Stomach smooth muscle (tissue), 2 donors: Measurements from ENCODE around the gene AGAP1.

Source experiments
- H3K27ac ChIP-seq: one replicate; pipeline ENCODE4 v1.7.0; 2013; ENCODE audit warnings: mild to moderate bottlenecking, low read length, inconsistent platforms
- H3K27me3 ChIP-seq, 2 donors: one replicate each; pipeline ENCODE4 v1.7.0; 2013; ENCODE audit warnings: low read length in 2 of 2; ENCODE audit not compliant: insufficient read depth in 2 of 2, control insufficient read depth in 1 of 2
- H3K36me3 ChIP-seq, 2 donors: one replicate each; pipeline ENCODE4 v1.7.0; 2013; ENCODE audit warnings: low read length in 2 of 2; ENCODE audit not compliant: control insufficient read depth in 2 of 2, insufficient read depth in 2 of 2
- H3K4me1 ChIP-seq: one replicate; pipeline ENCODE4 v1.7.0; 2013; ENCODE audit warnings: low read length; ENCODE audit not compliant: control insufficient read depth, insufficient read depth
- H3K4me3 ChIP-seq, 2 donors: one replicate each; pipeline ENCODE4 v1.7.0; 2013; ENCODE audit warnings: low read length in 2 of 2
- H3K9ac ChIP-seq, 2 donors: one replicate each; pipeline ENCODE4 v1.7.0; 2013; ENCODE audit warnings: low read length in 2 of 2, mild to moderate bottlenecking in 1 of 2
- H3K9me3 ChIP-seq, 2 donors: one replicate each; pipeline ENCODE4 v1.7.0; 2013; ENCODE audit warnings: low read length in 2 of 2; ENCODE audit not compliant: control insufficient read depth in 2 of 2
- donor health status: healthy.
- donor health status: Pancreatic carcinoma.

The AGAP1 gene

DNA sequence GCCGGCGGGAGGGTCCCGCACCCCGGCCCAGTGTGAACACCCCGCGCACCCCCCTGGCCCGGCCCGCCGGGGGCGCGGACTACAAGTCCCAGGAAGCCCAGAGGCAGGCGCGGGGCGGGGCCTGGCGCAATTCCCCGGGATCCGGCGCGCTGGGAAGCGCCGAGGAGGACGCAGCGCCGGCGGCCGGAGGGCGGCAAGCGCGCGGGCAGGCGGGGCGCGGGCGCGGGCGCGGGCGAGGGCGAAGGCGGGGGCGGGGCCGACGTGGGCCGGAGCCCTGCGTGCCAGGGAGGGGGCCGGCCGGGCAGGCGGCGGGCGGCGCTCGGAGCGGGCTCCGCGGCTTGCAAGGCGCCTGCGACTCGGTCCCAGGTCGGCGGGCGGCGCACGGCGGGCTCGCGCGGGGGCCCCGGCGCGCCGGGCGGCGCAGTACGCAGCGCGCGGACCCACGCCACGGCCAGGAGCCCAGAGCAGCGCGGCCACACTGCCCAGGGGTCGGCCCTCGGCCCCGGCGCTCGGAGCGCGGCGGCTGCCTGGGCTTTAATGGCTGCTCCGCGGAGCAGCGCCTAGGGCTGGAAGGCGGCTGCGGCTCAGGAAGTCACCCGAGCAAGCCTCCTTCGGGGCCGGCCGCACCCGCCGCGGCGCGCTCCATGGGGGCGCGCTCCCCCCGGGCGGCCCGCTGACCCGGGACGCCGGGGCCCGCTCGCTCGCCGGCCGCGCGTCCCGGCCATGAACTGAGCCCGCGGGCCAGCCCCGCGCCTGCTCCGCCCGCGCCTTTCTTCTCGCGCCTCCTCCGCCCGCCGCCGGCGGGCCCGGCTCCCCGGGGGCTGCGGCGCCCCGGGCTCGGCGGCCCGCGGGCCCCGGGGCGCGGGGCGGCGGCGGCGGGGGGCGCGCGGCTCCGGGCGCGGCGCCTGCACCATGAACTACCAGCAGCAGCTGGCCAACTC is at the start of gene AGAP1:
Gene AGAP1, plus strand, starts transcription at position 269 of the 941 bp plus-strand sequence.
- peak within 1 kb of the TSS; percentile 80 to 87 for H3K4me3 ChIP-seq
- H3K9me3 ChIP-seq: peaks cover 2 to 7% of the 10 kb centered on the region in 2 donors
- peak within 1 kb of the TSS; percentile 69 to 75 for H3K9ac ChIP-seq
- peak within 1 kb of the TSS; percentile 31 for H3K27ac ChIP-seq
- H3K36me3 ChIP-seq: no peaks in the 10 kb centered on the region
- H3K4me1 ChIP-seq: peaks cover 34% of the 10 kb centered on the region
- no peaks in the 10 kb centered on the region for H3K27me3 ChIP-seq

DNA sequence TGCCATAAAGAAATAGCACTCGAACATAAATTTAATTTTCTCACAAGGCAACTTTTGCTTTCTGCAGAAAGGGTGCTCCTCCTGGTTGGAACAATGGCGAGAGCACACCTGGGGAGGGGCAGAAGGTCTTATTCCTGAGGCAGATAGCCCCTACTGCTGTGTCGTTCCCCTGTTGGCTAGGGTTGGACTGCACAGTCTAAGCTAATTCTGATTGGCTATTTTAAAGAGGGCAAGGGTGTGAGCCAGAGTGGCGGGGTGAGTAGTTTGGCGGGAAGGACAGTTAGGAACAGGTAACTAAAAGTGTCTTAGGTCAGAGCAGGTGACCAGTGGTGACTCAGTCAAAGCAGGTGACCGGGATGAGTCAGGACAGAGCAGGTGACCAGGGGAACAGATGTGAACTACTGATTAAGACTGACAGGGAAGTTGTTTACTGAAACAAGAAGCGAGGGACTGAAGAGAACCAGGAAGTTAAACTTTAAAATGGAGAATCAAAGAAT is 49.7 kb upstream of the AGAP1 start:
- H3K4me1 ChIP-seq: peaks cover under 1% of the 10 kb centered on the region
- no peaks in the 10 kb centered on the region for H3K9me3 ChIP-seq
- H3K4me3 ChIP-seq: no peak overlapping the region
- H3K36me3 ChIP-seq: no peaks in the 10 kb centered on the region
- H3K27me3 ChIP-seq: no peaks in the 10 kb centered on the region
- H3K27ac ChIP-seq: no peak overlapping the region
- H3K9ac ChIP-seq: no peak overlapping the region

DNA sequence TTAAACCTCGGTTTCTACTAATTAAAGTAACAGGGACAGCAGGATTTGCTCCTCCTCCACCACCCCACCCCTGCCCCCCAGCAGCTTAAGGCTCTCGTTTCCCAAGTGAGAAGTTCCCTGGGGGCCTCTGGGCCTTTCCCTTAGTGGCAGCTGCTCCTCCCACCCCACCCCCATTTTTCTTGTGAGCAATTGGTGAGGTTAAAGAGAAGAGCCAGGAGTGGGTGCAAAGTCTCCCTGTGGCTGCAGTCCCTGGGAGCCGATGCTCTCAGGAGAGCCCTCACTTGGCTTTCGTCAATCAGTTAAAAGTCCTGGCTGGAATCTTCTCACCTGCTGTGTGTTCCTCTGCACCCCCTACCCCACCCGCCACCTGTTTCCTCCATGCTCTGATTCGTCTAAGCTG is 48.7 kb upstream of the AGAP1 start:
- Histone ChIP-seq H3K27me3 (no peaks in the 10 kb centered on the region), H3K9me3 (no peaks in the 10 kb centered on the region), H3K4me1 (no peaks in the 10 kb centered on the region), H3K36me3 (no peaks in the 10 kb centered on the region), H3K9ac (no peak overlapping the region), H3K27ac (no peak overlapping the region), H3K4me3 (no peak overlapping the region)

DNA sequence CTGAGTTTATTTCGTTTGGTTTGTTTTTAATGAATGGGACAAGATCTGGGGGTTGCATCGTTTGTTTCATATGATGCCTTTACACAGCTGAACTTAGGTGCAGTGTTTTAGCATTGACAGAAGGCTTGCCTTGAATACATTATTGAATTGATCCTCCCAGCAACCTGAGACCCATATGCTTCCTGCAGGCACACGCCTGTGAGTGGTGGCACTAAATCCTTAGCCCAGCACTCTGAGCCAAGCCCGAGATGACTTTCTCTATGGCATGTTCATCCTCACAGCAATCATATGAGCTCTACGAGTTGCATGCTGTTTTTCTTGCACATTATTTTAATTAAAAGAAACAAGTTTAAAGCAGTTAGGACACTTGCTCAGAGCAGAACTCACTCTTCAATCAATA is 47.8 kb upstream of the AGAP1 start:
- H3K9me3 ChIP-seq: no peaks in the 10 kb centered on the region
- no peak overlapping the region for H3K4me3 ChIP-seq
- H3K9ac ChIP-seq: no peak overlapping the region
- H3K27me3 ChIP-seq: peaks cover 0 to under 1% of the 10 kb centered on the region in 2 donors
- no peak overlapping the region for H3K27ac ChIP-seq
- H3K4me1 ChIP-seq: no peaks in the 10 kb centered on the region
- no peaks in the 10 kb centered on the region for H3K36me3 ChIP-seq

DNA sequence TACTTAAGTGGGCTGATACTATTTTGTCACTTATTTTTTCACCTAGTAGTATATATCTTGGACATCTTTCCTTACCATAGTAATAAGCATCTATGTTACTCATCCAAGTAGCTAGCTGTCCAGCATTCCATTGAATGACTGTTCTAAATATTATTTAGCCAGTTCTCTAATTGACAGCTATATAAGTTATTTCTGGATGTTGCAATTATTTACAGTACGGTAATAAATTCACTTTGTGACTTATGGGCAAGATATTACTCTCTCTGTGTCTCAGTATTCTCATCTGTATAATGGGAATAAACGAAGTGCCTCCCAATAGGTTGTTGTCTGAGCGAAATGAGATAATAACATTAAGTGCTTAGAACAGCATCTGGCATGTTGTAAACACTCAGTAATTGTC is 46.6 kb upstream of the AGAP1 start:
- H3K9ac ChIP-seq: no peak overlapping the region

DNA sequence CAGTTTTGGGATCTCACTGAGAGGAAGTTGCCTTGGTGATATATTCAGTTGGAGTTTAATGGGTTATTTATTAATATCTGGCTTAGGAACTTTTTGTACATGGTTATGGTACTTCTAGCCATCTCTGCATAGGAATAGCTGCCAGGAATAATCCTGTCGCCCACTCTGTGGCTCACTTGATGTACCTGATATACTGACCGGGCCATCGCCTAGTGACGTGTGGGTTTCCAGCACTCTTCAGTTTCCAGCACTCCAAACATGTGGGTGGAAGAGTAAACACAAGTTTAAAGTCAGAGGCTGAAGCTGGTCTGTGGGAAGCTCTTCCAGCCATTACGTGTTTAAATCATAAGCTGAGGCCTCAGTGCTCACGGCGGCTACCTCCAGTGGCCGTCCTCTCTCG is 44.3 kb upstream of the AGAP1 start:
- H3K4me1 ChIP-seq: no peaks in the 10 kb centered on the region
- peaks cover 0 to 5% of the 10 kb centered on the region in 2 donors for H3K27me3 ChIP-seq
- no peak overlapping the region for H3K27ac ChIP-seq
- H3K4me3 ChIP-seq: no peak overlapping the region
- no peaks in the 10 kb centered on the region for H3K9me3 ChIP-seq
- no peaks in the 10 kb centered on the region for H3K36me3 ChIP-seq
- H3K9ac ChIP-seq: no peak overlapping the region

More for the DNA sequence above, 46.6 kb upstream of the AGAP1 start:
- no peak overlapping the region for H3K4me3 ChIP-seq
- no peaks in the 10 kb centered on the region for H3K4me1 ChIP-seq
- no peaks in the 10 kb centered on the region for H3K9me3 ChIP-seq
- no peak overlapping the region for H3K27ac ChIP-seq
- no peaks in the 10 kb centered on the region for H3K36me3 ChIP-seq
- H3K27me3 ChIP-seq: peaks cover 0 to 2% of the 10 kb centered on the region in 2 donors

DNA sequence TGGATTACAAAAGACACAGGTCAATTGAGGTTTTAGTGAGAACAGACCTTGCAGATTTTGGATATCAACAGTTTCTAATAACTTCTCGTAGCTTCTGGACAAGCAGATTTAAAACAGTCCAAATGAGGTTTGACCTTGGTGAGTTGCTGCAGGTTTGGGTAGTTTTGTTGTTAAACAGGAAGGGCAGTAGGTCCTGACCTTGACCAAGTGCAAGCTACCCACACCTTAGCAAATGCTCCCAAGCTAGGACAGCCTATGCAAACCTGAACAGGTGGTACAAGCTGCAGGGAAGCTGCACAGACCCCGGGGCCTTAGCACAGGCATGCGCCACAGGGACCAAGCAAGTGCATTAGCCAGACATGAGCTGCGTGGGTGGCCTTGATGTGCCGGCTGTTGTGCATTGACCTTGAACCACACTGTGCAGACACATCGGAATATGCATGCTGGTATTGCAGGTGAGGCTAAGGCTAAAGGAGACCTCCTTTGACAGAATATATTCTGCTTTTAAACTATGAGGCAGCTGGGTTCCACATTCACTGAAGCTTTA is 40.2 kb upstream of the AGAP1 start:
- H3K27me3 ChIP-seq: peaks cover 0 to 5% of the 10 kb centered on the region in 2 donors
- no peaks in the 10 kb centered on the region for H3K9me3 ChIP-seq
- no peak overlapping the region for H3K9ac ChIP-seq
- no peak overlapping the region for H3K4me3 ChIP-seq
- no peaks in the 10 kb centered on the region for H3K4me1 ChIP-seq
- no peak overlapping the region for H3K27ac ChIP-seq
- no peaks in the 10 kb centered on the region for H3K36me3 ChIP-seq

DNA sequence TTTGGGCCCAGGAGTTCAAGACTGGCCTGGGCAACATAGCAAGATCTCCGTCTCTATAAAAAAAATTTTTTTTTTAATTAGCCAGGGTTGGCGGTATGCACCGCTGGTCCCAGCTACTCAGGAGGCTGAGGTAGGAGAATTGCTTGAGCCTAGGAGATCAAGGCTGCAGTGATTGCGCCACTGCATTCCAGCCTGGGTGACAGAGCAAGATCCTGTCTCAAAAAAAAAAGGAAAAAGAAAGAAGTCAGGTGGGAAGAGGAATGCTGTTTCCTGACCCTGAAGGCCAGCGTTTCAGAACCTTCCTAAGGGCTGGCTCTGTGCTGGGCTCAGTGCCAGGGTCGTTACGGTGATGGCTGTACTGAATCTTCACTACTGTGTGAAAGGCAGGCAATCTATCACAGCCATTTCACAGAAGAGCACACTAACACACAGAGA is 35.0 kb upstream of the AGAP1 start:
- Histone ChIP-seq H3K4me1 (no peaks in the 10 kb centered on the region), H3K4me3 (no peak overlapping the region), H3K9ac (no peak overlapping the region), H3K36me3 (no peaks in the 10 kb centered on the region), H3K9me3 (no peaks in the 10 kb centered on the region), H3K27ac (no peak overlapping the region), H3K27me3 (peaks cover 0 to under 1% of the 10 kb centered on the region in 2 donors)

DNA sequence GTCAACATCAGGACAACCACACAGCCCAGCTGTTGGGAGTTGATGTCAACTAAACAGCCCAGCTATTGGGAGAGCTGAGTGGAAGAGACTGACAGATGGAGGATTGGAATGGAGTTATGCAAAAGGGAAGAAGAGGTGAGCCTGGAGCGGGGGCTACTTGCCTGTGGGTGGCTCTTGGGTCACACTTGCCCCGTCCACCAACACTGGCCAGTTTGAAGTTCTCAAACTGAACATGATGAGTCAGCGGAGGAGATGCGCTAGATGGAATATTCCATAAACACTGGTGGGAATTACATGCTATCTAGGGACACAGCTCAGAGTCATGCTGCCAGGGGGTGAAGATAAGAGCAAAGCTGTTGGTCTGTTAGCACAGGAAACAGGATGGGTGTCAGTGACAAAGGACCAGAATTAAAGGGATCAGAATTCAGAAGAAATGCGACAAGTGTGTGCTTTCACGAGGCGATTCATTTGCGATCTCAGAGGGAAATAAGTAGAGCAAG is 33.2 kb upstream of the AGAP1 start:
- H3K9ac ChIP-seq: no peak overlapping the region
- H3K27me3 ChIP-seq: no peaks in the 10 kb centered on the region
- no peaks in the 10 kb centered on the region for H3K4me1 ChIP-seq
- H3K9me3 ChIP-seq: no peaks in the 10 kb centered on the region
- H3K27ac ChIP-seq: no peak overlapping the region
- no peak overlapping the region for H3K4me3 ChIP-seq
- no peaks in the 10 kb centered on the region for H3K36me3 ChIP-seq

DNA sequence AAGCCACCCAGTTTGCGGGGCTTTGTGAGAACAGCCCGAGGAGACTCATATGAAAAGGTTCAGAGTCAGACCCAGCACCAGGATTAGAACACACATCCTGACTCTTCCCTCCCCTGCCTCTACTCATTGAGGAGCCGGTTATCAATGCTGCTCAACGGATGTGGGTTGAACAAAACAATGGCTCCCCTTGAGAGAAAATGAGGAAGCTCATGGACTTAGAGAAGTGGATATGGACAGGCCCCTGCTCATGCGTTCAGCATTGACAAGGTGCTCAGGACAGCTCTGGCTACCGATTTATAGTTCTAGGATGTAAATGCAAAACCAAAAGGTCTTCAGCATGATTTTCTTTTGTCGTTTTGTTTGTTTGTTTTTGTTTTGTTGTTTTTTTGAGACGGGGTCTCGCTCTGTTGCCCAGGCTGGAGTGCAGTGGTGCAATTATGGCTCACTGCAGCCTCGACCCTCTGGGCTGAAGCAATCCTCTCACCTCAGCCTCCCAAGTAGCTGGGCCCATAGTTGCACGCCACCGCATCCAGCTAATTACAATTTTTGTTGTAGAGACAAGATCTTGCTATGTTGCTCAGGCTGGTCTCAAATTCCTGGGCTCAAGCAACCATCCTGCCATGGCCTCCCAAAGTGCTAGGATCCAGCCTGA is 32.0 kb upstream of the AGAP1 start:
- Histone ChIP-seq H3K4me1 (no peaks in the 10 kb centered on the region), H3K27me3 (no peaks in the 10 kb centered on the region), H3K27ac (no peak overlapping the region), H3K9ac (no peak overlapping the region), H3K4me3 (no peak overlapping the region), H3K9me3 (no peaks in the 10 kb centered on the region), H3K36me3 (no peaks in the 10 kb centered on the region)
